Panc1 (cell line): Measurements from ENCODE around the gene UQCRQ. TPM values are rescaled to one million over a fixed set of nuclear protein-coding genes. Genes with fewer than 3 reads are reported as not detected.
A peak's percentile ranks its signal among the peaks of the same experiment; 100 is the strongest.

Source experiments
- ATAC-seq: fragments of 200-7000 bp; cut with Tn5 transposase; 2 replicates; pipeline ENCODE4 v1.9.1; 2020; ENCODE audit warnings: mild to moderate bottlenecking, moderate library complexity
- BruUV-seq: library from RNA; stranded (reverse); fragments of 400-500 nt; replicated peaks from 2 replicates; lab custom pipeline; 2021; lab: Mats Ljungman, UMichigan
- CTCF ChIA-PET: fragments of 300-600 bp; sonication (Branson Sonifier 250); formaldehyde crosslinking; loops from one replicate; lab custom pipeline; 2022; ENCODE audit warnings: antibody characterized with exemption; lab: Charles Lee
- POLR2A ChIA-PET: fragments of 300-600 bp; sonication (Branson Sonifier 250); formaldehyde crosslinking; loops from one replicate; lab custom pipeline; 2022; ENCODE audit warnings: antibody characterized with exemption; lab: Charles Lee
- DNase-seq: peaks from one replicate; pipeline ENCODE4 v3.0.0-alpha.2; 2010; ENCODE audit warnings: low read depth, low spot score
- H3K27ac ChIP-seq: 2 replicates; pipeline ENCODE4 v1.5.1; 2011; ENCODE audit warnings: mild to moderate bottlenecking, low read length, inconsistent platforms
- H3K27me3 ChIP-seq: fragments of 200-500 bp; sonication (Bioruptor generic); 2 replicates; pipeline ENCODE4 v1.6.0; 2014; ENCODE audit warnings: low read length, inconsistent platforms; ENCODE audit not compliant: control insufficient read depth, insufficient read depth
- H3K36me3 ChIP-seq: fragments of 200-500 bp; sonication (Bioruptor generic); 2 replicates; pipeline ENCODE4 v1.5.1; 2014; ENCODE audit warnings: inconsistent platforms, mild to moderate bottlenecking, low read length, moderate library complexity; ENCODE audit not compliant: control insufficient read depth, insufficient read depth
- H3K4me1 ChIP-seq: 2 replicates; pipeline ENCODE4 v1.5.1; 2011; ENCODE audit warnings: inconsistent platforms, mild to moderate bottlenecking, low read length, moderate library complexity; ENCODE audit not compliant: control insufficient read depth, insufficient read depth
- H3K4me3 ChIP-seq, 2 experiments: 2 replicates each; pipeline ENCODE4 v1.5.1; 2011 to 2012; ENCODE audit warnings: low read depth in 2 of 2, low read length in 2 of 2, mild to moderate bottlenecking in 2 of 2, inconsistent platforms in 1 of 2, moderate library complexity in 1 of 2
- H3K9me3 ChIP-seq: fragments of 200-500 bp; sonication (Bioruptor generic); 2 replicates; pipeline ENCODE4 v1.5.1; 2014; ENCODE audit warnings: low read depth, mild to moderate bottlenecking, inconsistent platforms, low read length, moderate library complexity; ENCODE audit not compliant: control insufficient read depth, insufficient read depth
- CTCF ChIP-seq: fragments of 450-650 bp; IDR thresholded peaks from 2 replicates; pipeline ENCODE4 v1.5.1; 2017; ENCODE audit warnings: mild to moderate bottlenecking
- POLR2AphosphoS5 ChIP-seq: IDR thresholded peaks from 2 replicates; pipeline ENCODE4 v1.6.1; 2012; ENCODE audit warnings: mild to moderate bottlenecking, low read depth, low read length, moderate library complexity
- REST ChIP-seq, 2 experiments: IDR thresholded peaks; 2 replicates each; pipeline ENCODE4 v1.6.1; 2011 to 2012; ENCODE audit warnings: low read depth in 2 of 2, control low read depth in 1 of 2, low read length in 1 of 2, mild to moderate bottlenecking in 1 of 2, moderate library complexity in 1 of 2; ENCODE audit not compliant: insufficient read depth in 1 of 2
- SIN3A ChIP-seq: IDR thresholded peaks from 2 replicates; pipeline ENCODE4 v1.6.1; 2012; ENCODE audit warnings: low read depth, mild to moderate bottlenecking, low read length, moderate library complexity, borderline replicate concordance; ENCODE audit not compliant: insufficient read depth
- TCF7L2 ChIP-seq: IDR thresholded peaks from 2 replicates; pipeline ENCODE4 v1.6.1; 2011; ENCODE audit warnings: mild to moderate bottlenecking, low read depth, low read length, inconsistent platforms
- in situ Hi-C: cut with HindIII; loops from 2 replicates; pipeline ENCODE4 v1.10.0; 2016; ENCODE audit warnings: low sequenced_read_pairs, low pct_unique_long_range_greater_than_20kb
- intact Hi-C: fragments of 100-400 bp; cut with micrococcal nuclease; formaldehyde crosslinking; loops from one replicate; pipeline ENCODE4 v1.10.0; 2022; ENCODE audit not compliant: unreplicated experiment
- total RNA-seq: library from RNA; stranded (reverse); gene quantifications from one replicate; pipeline ENCODE4 v1.2.1, GENCODE V29; 2021; ENCODE audit not compliant: unreplicated experiment

UQCRQ gene
- total RNA-seq, 1 experiment from 2014 or later: 475 TPM

- Histone ChIP-seq H3K27ac (no peak overlapping the region; the same call in 1 of the 2 replicates), H3K9me3 (no peaks in the 10 kb centered on the region), H3K4me3 (peak overlapping the region in 1 of 2 experiments; percentile 60; a peak in 2 of 4 replicates), H3K36me3 (no peaks in the 10 kb centered on the region), H3K27me3 (no peaks in the 10 kb centered on the region), H3K4me1 (peaks cover 6% of the 10 kb centered on the region; the same call in 1 of the 2 replicates)
- intact Hi-C loops (loop anchor here (10.0 kb wide), 1 partner anchor 444 kb away; no protein-coding TSS in a partner anchor), in situ Hi-C loops (no loop called here)
- TF ChIP-seq SIN3A: no peak
- CTCF ChIA-PET: interaction anchor here (1.1 to 1.6 kb wide), 2 partner anchors 35 to 54 kb away, joined by 3 to 8 read pairs; no protein-coding TSS in a partner anchor
- DNase-seq (no peak), ATAC-seq (no peak)
- BruUV-seq: no TSS peak
- POLR2A ChIA-PET: interaction anchor here (0.5 kb wide), 1 partner anchor 221 kb away, joined by 4 read pairs; no protein-coding TSS in a partner anchor
Observed at GRCh38 chr5:132828846-132829494, 37.5 kb upstream of the UQCRQ start.

- no peaks in the 10 kb centered on the region for H3K9me3 ChIP-seq
- ChIA-PET POLR2A (interaction anchor here (0.5 kb wide), 1 partner anchor 220 kb away, joined by 4 read pairs; no protein-coding TSS in a partner anchor), CTCF (interaction anchor here (1.1 to 1.6 kb wide), 2 partner anchors 34 to 53 kb away, joined by 3 to 8 read pairs; no protein-coding TSS in a partner anchor)
- peak overlapping the region; percentile 56 to 60 for H3K4me3 ChIP-seq
- H3K36me3 ChIP-seq: no peaks in the 10 kb centered on the region
- no peaks in the 10 kb centered on the region for H3K27me3 ChIP-seq
- DNase-seq (peak; percentile 30), ATAC-seq (peak; percentile 92)
- peaks cover 6% of the 10 kb centered on the region; the same call in 1 of the 2 replicates for H3K4me1 ChIP-seq
- peak overlapping the region; percentile 40 for H3K27ac ChIP-seq
- no TSS peak for BruUV-seq
- TF ChIP-seq CTCF (peak; percentile 97), SIN3A (no peak), POLR2AphosphoS5 (no peak), TCF7L2 (no peak), REST (IDR thresholded peaks at IDR 0.05; ENCODE audit: insufficient read depth in 1 of 2, low read depth in 2 of 2, low read length in 1 of 2) (no peak)
- in situ Hi-C loops (no loop called here), intact Hi-C loops (loop anchor here (2.0 to 10.0 kb wide), 2 partner anchors 53 to 445 kb away; no protein-coding TSS in a partner anchor)
Observed at GRCh38 chr5:132829742-132830435, 36.6 kb upstream of the UQCRQ start.
